Measurements from ENCODE around the gene ERFL.

- TF ChIP-seq CTCF (IDR thresholded peaks at IDR 0.05): no peak
- TF ChIP-seq POLR2A (IDR thresholded peaks at IDR 0.05): no peak
- TF ChIP-seq POLR2AphosphoS5 (IDR thresholded peaks at IDR 0.05; ENCODE audit: insufficient read depth in 1 of 2, low read depth in 1 of 2): no peak
Measured at GRCh38 chr19:41926763-41927496, 1.3 kb downstream of the ERFL start.
